DND-41 (cell line): ENCODE results near the gene UHRF1.

Experiments used
- ATAC-seq: fragments of 200-7000 bp; cut with Tn5 transposase; 3 replicates; pipeline ENCODE4 v1.9.1; 2021; ENCODE audit warnings: low read depth; ENCODE audit not compliant: insufficient read depth
- DNase-seq: peaks from one replicate; pipeline ENCODE4 v3.0.0-alpha.2; 2020
- H2AFZ ChIP-seq: 2 replicates; pipeline ENCODE4 v1.6.0; 2012; ENCODE audit warnings: low read depth, low read length
- H3K27ac ChIP-seq: 2 replicates; pipeline ENCODE4 v1.5.1; 2012; ENCODE audit warnings: low read length, inconsistent platforms
- H3K27me3 ChIP-seq: fragments of 200-600 bp; sonication (generic); 2 replicates; pipeline ENCODE4 v1.6.0; 2012; ENCODE audit warnings: low read length, mild to moderate bottlenecking, inconsistent platforms; ENCODE audit not compliant: insufficient read depth, poor library complexity
- H3K36me3 ChIP-seq: 2 replicates; pipeline ENCODE4 v1.5.1; 2012; ENCODE audit warnings: low read length, inconsistent platforms; ENCODE audit not compliant: insufficient read depth
- H3K4me1 ChIP-seq: 2 replicates; pipeline ENCODE4 v1.5.1; 2012; ENCODE audit warnings: mild to moderate bottlenecking, low read length; ENCODE audit not compliant: insufficient read depth
- H3K4me2 ChIP-seq: 2 replicates; pipeline ENCODE4 v1.6.0; 2012; ENCODE audit warnings: mild to moderate bottlenecking, moderate library complexity, low read length, inconsistent platforms; ENCODE audit not compliant: insufficient read depth
- H3K4me3 ChIP-seq, 2 experiments: fragments of 200-600 bp in 1 of 2; shearing (Covaris generic) in 1 of 2; 2 replicates each; pipeline ENCODE4 v1.5.1; 2012 to 2016; ENCODE audit warnings: inconsistent platforms in 2 of 2, low read length in 2 of 2, mild to moderate bottlenecking in 2 of 2, low read depth in 1 of 2, moderate library complexity in 1 of 2
- H3K79me2 ChIP-seq: 2 replicates; pipeline ENCODE4 v1.6.0; 2012; ENCODE audit warnings: low read length, inconsistent platforms; ENCODE audit not compliant: insufficient read depth
- H3K9ac ChIP-seq: 2 replicates; pipeline ENCODE4 v1.6.0; 2012; ENCODE audit warnings: low read depth, mild to moderate bottlenecking, inconsistent platforms, low read length, moderate library complexity
- H3K9me3 ChIP-seq: 2 replicates; pipeline ENCODE4 v1.5.1; 2012; ENCODE audit warnings: low read length, moderate library complexity, mild to moderate bottlenecking, inconsistent platforms; ENCODE audit not compliant: insufficient read depth, severe bottlenecking
- H4K20me1 ChIP-seq: 2 replicates; pipeline ENCODE4 v1.6.0; 2012; ENCODE audit warnings: low read length; ENCODE audit not compliant: insufficient read depth
- CTCF ChIP-seq: IDR thresholded peaks from 2 replicates; pipeline ENCODE4 v1.5.1; 2012; ENCODE audit warnings: borderline replicate concordance, low read length, moderate library complexity, mild to moderate bottlenecking; ENCODE audit not compliant: poor library complexity, severe bottlenecking; ENCODE audit errors: extremely low read depth
- EZH2 ChIP-seq: IDR thresholded peaks from 3 replicates; pipeline ENCODE4 v1.6.1; 2012; ENCODE audit warnings: borderline replicate concordance, low read depth, mild to moderate bottlenecking, moderate library complexity, low read length, inconsistent platforms; ENCODE audit not compliant: severe bottlenecking

Gene UHRF1

GRCh38 chr19:4929186-4929585 is 19.9 kb downstream of the UHRF1 start:
- H3K27me3 ChIP-seq = no peaks in the 10 kb centered on the region
- peaks cover 82% of the 10 kb centered on the region for H4K20me1 ChIP-seq
- H3K9me3 ChIP-seq = no peaks in the 10 kb centered on the region
- H3K36me3 ChIP-seq = peaks cover 89% of the 10 kb centered on the region
- H3K27ac ChIP-seq = no peak overlapping the region
- DNase-seq = no peak
- H3K4me2 ChIP-seq = no peak overlapping the region
- H3K4me3 ChIP-seq = no peak overlapping the region
- no peak overlapping the region for H2AFZ ChIP-seq
- H3K79me2 ChIP-seq = peaks cover 77% of the 10 kb centered on the region
- no peak overlapping the region for H3K9ac ChIP-seq
- H3K4me1 ChIP-seq = peaks cover 2% of the 10 kb centered on the region; the same call in 1 of the 2 replicates
- no peak for ATAC-seq
- TF ChIP-seq CTCF (no peak), EZH2 (no peak)

- no peak overlapping the region for H2AFZ ChIP-seq
- no peak overlapping the region for H3K4me2 ChIP-seq
- H3K4me1 ChIP-seq = peaks cover 15% of the 10 kb centered on the region
- no peak overlapping the region for H3K9ac ChIP-seq
- H3K9me3 ChIP-seq = no peaks in the 10 kb centered on the region
- peaks cover 92% of the 10 kb centered on the region for H3K36me3 ChIP-seq
- no peak overlapping the region for H3K4me3 ChIP-seq
- H3K27me3 ChIP-seq = no peaks in the 10 kb centered on the region
- no peak overlapping the region for H3K27ac ChIP-seq
- DNase-seq (no peak), ATAC-seq (no peak)
- H3K79me2 ChIP-seq = peaks cover 76% of the 10 kb centered on the region
- TF ChIP-seq CTCF (no peak), EZH2 (no peak)
- peaks cover 83% of the 10 kb centered on the region for H4K20me1 ChIP-seq
Observed at GRCh38 chr19:4930664-4931063, 21.4 kb downstream of the UHRF1 start.

- H3K27me3 ChIP-seq = no peaks in the 10 kb centered on the region
- H3K9me3 ChIP-seq = no peaks in the 10 kb centered on the region
- H4K20me1 ChIP-seq = peaks cover 85% of the 10 kb centered on the region
- H3K4me1 ChIP-seq = peaks cover 22% of the 10 kb centered on the region
- H2AFZ ChIP-seq = no peak overlapping the region
- no peak overlapping the region for H3K27ac ChIP-seq
- no peak overlapping the region for H3K4me3 ChIP-seq
- peaks cover 78% of the 10 kb centered on the region for H3K79me2 ChIP-seq
- ATAC-seq (no peak), DNase-seq (no peak)
- no peak overlapping the region for H3K4me2 ChIP-seq
- peaks cover 97% of the 10 kb centered on the region for H3K36me3 ChIP-seq
- H3K9ac ChIP-seq = no peak overlapping the region
- TF ChIP-seq CTCF (no peak), EZH2 (no peak)
Observed at GRCh38 chr19:4932711-4933110, 23.4 kb downstream of the UHRF1 start.

GRCh38 chr19:4933528-4933927 is 24.2 kb downstream of the UHRF1 start:
- Histone ChIP-seq H3K27ac (no peak overlapping the region), H3K9me3 (no peaks in the 10 kb centered on the region), H4K20me1 (peaks cover 85% of the 10 kb centered on the region), H3K4me2 (no peak overlapping the region), H3K27me3 (no peaks in the 10 kb centered on the region), H3K4me1 (peaks cover 22% of the 10 kb centered on the region), H3K4me3 (no peak overlapping the region), H3K36me3 (peaks cover 97% of the 10 kb centered on the region), H3K79me2 (peaks cover 78% of the 10 kb centered on the region), H2AFZ (no peak overlapping the region), H3K9ac (no peak overlapping the region)
- TF ChIP-seq CTCF = no peak
- no peak for TF ChIP-seq EZH2
- DNase-seq = no peak
- ATAC-seq = no peak
